GM18861 (cell line): ENCODE data around the gene GFRA1.
A peak's percentile ranks its signal among the peaks of the same experiment; 100 is the strongest.

Experiments used
- ATAC-seq: cut with Tn5 transposase; IDR thresholded peaks from one replicate; pipeline ENCODE4 v1.9.1; 2021; ENCODE audit not compliant: unreplicated experiment

The GFRA1 gene, protein sequence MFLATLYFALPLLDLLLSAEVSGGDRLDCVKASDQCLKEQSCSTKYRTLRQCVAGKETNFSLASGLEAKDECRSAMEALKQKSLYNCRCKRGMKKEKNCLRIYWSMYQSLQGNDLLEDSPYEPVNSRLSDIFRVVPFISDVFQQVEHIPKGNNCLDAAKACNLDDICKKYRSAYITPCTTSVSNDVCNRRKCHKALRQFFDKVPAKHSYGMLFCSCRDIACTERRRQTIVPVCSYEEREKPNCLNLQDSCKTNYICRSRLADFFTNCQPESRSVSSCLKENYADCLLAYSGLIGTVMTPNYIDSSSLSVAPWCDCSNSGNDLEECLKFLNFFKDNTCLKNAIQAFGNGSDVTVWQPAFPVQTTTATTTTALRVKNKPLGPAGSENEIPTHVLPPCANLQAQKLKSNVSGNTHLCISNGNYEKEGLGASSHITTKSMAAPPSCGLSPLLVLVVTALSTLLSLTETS

GRCh38 chr10:116272440-116273283 lies at the start of gene GFRA1:
Gene GFRA1 (minus strand): TSS chr10:116273206. CDS start chr10:116272029, 1,177 bp downstream.
- no peak for ATAC-seq

DNA sequence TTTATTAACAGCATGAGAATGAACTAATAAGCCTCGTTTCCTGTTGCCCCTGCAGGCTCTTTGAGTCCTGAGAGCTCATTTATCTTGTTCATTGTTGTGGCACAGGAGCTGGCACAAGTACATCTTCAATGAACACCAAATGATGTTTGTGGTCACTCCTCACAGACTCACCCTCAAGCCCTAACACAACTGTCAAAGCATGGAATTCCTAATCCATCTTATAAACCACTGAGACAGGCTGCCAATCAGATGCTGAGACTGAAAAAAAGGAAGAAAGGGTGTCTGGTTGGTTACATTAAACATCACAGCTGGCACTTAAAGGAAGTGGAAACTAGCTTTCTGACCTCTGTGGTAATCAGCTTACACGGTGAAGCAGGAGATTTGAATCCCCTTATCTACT lies 43.5 kb upstream of the GFRA1 start:
- ATAC-seq, result no peak

- ATAC-seq, result no peak
These were observed 39.5 kb upstream of the GFRA1 start for GRCh38 chr10:116312548-116312947.

DNA sequence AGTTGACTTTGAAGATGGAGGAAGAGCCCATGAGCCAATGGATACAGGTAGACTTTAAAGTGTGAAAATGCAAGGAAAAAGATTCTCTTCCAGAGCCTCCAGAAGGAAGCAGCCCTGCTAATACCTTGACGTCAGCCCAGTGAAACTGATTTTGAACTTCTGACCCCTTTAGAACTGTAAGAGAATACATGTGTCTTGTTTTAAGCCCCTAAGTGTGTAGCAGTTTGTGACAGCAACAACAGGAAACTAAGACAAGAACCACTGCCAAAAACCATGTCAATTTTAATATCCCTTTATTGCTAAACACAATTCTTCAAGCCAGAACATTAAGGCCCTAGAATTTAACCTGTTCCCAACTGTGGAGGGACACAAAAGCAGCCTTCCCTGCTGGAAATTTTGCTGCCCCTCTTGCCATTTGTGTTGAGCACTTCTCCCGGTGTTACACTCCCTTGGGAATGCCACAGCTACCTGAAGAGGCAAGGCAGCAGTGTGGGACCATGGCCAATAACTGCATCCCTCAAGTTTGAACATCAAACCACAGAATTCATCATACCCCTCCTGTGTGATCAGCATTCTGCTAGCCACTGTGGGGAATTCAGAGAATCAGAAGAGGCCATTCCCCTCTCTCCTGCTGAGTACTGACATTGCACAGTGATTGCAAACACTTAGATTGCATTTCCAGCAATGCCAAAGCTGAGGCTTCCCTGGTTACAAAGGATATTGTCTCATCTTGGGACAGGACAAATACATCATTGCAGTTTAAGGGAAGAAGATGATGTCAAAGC lies 38.9 kb upstream of the GFRA1 start:
- no peak for ATAC-seq

GRCh38 chr10:116311016-116311415 lies 38.0 kb upstream of the GFRA1 start:
- ATAC-seq, result no peak

- ATAC-seq, result no peak
These were observed 34.4 kb upstream of the GFRA1 start for GRCh38 chr10:116307455-116307854.

DNA sequence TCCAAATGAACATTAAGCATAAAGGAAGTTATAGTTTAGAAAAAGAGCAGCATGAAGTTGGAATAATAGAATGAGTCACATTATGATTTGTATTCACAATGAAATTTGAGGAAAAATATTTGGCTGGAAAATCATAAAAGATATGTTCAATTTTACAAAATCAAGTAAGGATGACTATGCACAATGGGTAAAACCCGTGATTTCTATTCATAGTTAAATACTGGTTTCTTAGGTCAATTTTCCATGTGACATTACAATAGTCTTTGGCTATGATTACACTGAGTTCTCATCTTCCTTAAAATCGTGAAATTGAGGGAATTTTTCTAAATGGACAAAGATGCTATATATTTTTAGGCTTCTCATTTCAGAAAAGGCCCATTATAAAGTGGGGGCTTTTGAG lies 33.8 kb upstream of the GFRA1 start:
- no peak for ATAC-seq

DNA sequence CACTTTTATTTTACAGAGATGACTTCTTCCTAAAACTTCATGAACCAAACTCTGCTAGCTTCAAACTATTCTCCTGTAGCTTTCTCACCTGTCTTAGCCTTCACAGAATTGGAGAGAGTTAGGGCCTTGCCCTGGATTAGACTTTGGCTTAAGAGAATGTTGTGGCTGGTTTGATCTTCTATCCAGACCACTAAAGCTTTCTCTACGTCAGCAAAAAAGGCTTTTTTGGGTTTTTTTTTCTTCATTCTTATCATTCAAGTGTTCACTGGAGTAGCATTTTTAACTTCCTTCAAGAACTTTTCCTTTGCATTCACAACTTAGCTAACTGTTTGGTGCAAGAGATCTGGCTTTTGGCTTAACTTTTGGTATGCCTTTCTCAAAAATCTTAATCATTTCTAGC lies 31.9 kb upstream of the GFRA1 start:
- ATAC-seq, result no peak

DNA sequence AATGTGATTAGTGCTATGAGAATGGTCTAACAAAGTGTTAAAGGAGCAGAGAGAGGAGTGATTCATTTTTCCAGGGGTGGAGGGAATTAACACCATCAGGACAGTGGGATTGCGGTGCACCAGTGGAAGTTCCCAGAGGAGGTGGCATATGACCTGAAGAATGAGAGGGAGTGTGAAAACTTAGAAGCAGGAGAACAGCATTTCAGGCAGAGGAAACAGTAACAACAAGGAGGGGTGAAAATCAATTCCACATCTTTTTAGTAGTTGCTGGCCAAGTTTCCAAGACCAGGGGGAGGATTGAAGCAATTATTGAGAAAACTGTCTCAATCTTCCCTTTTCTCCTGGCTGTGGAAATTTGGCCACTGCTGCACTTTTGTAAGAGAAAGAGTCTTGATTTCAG lies 27.5 kb upstream of the GFRA1 start:
- no peak for ATAC-seq

DNA sequence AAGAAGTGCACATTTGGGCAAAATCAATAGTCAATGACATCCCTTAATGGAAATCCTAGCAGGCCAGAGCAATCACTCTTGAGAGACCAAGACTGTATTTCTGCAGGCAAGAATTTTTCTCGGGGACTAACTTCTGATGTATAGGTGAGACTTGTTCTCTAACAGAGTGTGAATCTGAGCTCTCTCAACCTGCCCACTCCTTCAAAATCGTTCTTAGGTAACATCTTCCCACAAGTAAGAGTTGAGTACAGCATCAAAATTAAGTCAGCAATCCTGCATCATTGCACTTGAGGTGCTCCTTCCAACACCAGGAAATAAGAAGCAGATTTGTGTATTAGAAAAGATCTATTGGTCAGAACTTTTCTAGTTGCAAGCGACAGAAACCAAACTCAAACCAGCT lies 25.6 kb upstream of the GFRA1 start:
- no peak for ATAC-seq

GRCh38 chr10:116296291-116296721 lies 23.3 kb upstream of the GFRA1 start:
- ATAC-seq, result no peak

DNA sequence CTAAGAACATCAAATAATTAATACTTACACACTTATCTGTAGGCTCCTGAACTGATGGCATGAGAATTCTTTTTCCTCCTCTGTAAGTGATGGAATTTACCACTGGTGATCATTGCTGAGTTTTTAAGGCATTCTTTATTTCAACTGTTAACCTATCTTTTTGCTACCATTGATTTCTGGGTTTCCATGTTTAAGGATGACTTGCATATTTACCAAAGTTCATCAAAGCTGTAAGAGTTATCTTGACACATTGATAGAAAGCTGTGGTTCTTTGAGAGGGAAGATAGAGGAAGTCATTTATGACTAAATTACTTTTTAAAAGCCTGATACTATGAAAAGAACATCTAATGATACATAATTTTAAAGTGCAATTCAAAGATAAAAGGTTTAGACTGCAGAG lies 19.5 kb upstream of the GFRA1 start:
- ATAC-seq, result no peak

- no peak for ATAC-seq
These were observed 16.6 kb upstream of the GFRA1 start for GRCh38 chr10:116289652-116290051.

DNA sequence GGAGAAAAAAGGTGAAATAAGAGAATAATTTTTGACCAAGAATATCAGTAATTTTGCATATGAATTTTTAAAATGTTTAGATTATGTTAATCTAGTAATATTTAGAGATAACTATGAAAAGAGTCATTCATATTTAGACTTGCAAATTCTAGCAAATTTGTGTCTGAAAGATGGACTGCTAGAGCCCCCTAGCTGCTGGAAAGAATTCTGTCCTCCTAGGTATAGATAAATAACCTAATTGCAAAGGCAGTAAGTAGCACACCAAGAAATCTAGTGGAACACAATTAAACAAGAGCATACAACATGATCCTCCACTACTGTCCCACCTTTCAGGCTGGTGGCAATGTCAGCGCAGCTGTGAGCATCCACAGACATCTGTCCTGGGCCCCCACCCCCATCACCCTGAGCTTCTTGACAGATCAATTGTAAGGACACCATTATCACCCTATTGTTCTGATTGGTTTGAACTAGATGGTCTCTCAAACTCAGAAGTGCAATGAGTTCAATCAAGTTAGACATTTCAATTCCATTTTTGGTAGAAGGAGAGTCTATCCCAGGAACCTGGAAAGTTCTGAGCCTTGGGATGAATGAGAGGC lies 15.0 kb upstream of the GFRA1 start:
- peak; percentile 55 for ATAC-seq

DNA sequence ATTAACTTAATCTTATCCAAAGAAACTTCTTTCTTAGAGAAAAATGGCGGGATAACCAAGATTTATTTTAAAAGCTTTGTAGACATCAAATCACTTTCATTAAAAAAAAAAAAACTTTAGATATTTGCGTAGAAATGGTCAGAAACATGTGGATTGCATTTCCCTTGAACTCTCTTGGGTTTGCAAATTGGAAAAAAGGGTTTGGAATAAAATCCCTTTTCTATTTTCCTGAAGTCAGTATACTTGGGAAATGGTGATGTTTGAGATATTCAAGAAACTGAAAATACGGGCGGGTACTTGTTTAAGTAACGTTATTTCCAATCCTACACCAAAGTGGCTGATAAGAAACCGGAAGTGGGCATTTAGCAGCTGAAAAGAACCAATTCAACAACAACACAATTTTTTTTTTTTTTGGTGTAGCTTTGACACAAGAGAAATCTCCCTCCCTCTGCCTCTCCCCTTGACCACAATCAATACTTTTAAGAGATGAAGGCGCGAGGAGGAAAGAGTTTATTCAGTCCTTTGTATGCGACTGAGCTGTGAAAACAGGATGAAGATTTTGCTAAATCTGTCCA lies 13.7 kb upstream of the GFRA1 start:
- ATAC-seq, result no peak

- no peak for ATAC-seq
These were observed 8.8 kb upstream of the GFRA1 start for GRCh38 chr10:116281775-116282174.

GRCh38 chr10:116278846-116279245 lies 5.8 kb upstream of the GFRA1 start:
- ATAC-seq, result no peak

DNA sequence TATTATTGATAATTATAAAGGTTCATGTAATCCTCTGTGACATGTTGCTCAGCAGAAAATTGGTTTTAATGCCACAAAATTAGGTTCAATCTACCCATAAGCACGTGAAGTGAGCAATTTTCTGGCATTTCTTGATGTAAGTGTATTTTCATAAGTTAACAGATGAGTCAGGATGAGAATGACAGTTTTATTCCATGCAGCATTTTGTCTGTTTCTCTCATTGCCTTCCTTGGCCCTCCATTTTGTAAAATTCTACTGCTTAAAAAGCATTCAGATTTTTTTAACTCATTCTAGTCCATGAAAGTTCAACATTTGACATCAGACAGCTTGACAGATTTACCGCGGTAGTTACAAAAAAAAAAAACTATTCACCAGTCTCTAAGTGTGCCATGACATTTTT lies 4.0 kb upstream of the GFRA1 start:
- no peak for ATAC-seq

- ATAC-seq, result no peak
These were observed 1.3 kb upstream of the GFRA1 start for GRCh38 chr10:116274064-116274904.
